Thyroid gland (tissue), 4 donors: Measurements from ENCODE around the gene CLDN9. TPM values are rescaled to one million over a fixed set of nuclear protein-coding genes. Genes with fewer than 3 reads are reported as not detected.

Experiments used
- DNase-seq, 2 donors: peaks; one replicate each; pipeline ENCODE4 v3.0.0-alpha.2; 2019
- H3K27ac ChIP-seq, 3 donors: fragments of 200-600 bp; sonication (generic); 1 replicate in 2 of 3; 2 replicates in 1 of 3; pipeline ENCODE4 v1.5.1; 2016 to 2019; ENCODE audit warnings: mild to moderate bottlenecking in 1 of 3, moderate library complexity in 1 of 3
- H3K27me3 ChIP-seq: fragments of 200-600 bp; sonication (generic); one replicate; pipeline ENCODE4 v1.5.1; 2019
- H3K36me3 ChIP-seq, 2 donors: fragments of 200-600 bp; sonication (generic); one replicate each; pipeline ENCODE4 v1.5.1; 2016 to 2019
- H3K4me1 ChIP-seq, 2 donors: fragments of 200-600 bp; sonication (generic); one replicate each; pipeline ENCODE4 v1.5.1; 2017 to 2019
- H3K4me3 ChIP-seq, 3 donors: fragments of 200-600 bp; sonication (generic); replicated peaks in 1 of 3; 1 replicate in 2 of 3; 2 replicates in 1 of 3; pipeline ENCODE4 v1.5.1; 2016; ENCODE audit warnings: mild to moderate bottlenecking in 1 of 3
- H3K9me3 ChIP-seq: fragments of 200-600 bp; sonication (generic); one replicate; pipeline ENCODE4 v1.5.1; 2017
- POLR2A ChIP-seq, 2 donors: fragments of 450-650 bp; IDR thresholded peaks; one replicate each; pipeline ENCODE4 v1.6.1; 2017; ENCODE audit warnings: antibody characterized with exemption in 2 of 2, mild to moderate bottlenecking in 2 of 2, moderate library complexity in 1 of 2
- WGBS, 2 donors: methylation state at CpG; one replicate each; pipeline ENCODE4 v1.1.5; 2017; 5-methylcytosine and 5-hydroxymethylcytosine counted together
- intact Hi-C: fragments of 100-400 bp; cut with DNase I; formaldehyde crosslinking; loops from one replicate; pipeline ENCODE4 v1.15.1; 2023
- total RNA-seq, 4 donors: library from RNA; depleted of rRNA; stranded (reverse); fragments of >200 nt; gene quantifications; one replicate each; pipeline ENCODE4 v1.2.3, GENCODE V29; 2016
- TF ChIP-seq, protein P1 (sequence below), 6 experiments: fragments of 200-600 bp in 3 of 6; fragments of 450-650 bp in 3 of 6; sonication (generic) in 3 of 6; IDR thresholded peaks; one replicate each; pipeline ENCODE4 v1.5.1; 2016 to 2019; ENCODE audit warnings: antibody characterized with exemption in 6 of 6, mild to moderate bottlenecking in 2 of 6, inconsistent platforms in 1 of 6, moderate library complexity in 1 of 6

The CLDN9 gene
- total RNA-seq, 4 donors from 2014 or later, result 0.33 TPM; not detected in 3

DNA sequence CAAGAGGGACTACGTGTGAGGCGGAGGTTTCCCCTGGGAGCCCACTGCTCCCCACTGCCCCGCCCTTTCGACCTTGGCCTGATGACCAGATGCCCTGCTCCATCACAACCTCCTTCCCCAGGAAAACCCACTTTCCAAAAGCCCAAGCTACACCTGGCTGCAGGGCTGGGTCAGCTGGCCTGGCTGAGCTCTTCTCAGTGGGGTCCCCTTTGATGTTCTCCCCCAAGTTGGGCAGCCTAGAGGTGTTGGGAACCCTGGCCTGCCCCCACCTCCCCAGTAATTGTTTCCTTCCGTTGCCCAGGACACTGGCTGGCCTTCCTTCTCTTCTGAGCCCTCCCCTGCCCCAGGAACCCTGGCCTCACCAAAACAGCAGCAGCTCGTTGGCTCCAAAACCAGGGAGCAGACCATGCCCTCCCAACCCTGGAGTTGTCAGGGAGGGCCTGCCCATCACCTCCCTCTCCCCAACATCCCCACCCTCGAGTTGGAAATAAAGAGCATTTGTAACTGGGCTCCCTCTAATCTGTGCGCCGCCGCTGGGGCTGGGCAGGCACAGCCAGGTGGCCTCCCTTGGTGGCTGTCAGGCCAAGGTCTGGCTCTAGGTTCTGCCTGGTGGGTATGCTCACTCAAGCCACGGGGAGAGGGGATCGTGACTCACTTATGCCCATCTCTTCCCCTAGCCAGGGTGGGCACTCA is 1.4 kb downstream of the CLDN9 start:
- 65 to 70% methylated on average over 6 to 9 of the region's 12 CpGs for WGBS, 2 donors
- TF ChIP-seq, protein P1, sequence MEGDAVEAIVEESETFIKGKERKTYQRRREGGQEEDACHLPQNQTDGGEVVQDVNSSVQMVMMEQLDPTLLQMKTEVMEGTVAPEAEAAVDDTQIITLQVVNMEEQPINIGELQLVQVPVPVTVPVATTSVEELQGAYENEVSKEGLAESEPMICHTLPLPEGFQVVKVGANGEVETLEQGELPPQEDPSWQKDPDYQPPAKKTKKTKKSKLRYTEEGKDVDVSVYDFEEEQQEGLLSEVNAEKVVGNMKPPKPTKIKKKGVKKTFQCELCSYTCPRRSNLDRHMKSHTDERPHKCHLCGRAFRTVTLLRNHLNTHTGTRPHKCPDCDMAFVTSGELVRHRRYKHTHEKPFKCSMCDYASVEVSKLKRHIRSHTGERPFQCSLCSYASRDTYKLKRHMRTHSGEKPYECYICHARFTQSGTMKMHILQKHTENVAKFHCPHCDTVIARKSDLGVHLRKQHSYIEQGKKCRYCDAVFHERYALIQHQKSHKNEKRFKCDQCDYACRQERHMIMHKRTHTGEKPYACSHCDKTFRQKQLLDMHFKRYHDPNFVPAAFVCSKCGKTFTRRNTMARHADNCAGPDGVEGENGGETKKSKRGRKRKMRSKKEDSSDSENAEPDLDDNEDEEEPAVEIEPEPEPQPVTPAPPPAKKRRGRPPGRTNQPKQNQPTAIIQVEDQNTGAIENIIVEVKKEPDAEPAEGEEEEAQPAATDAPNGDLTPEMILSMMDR (IDR thresholded peaks at IDR 0.05), result no peak
- TF ChIP-seq POLR2A (IDR thresholded peaks at IDR 0.05), result no peak
- no peak overlapping the region for H3K27ac ChIP-seq
- intact Hi-C loops, result no loop called here
- no peaks in the 10 kb centered on the region for H3K27me3 ChIP-seq
- no peak for DNase-seq
- no peak overlapping the region for H3K4me3 ChIP-seq
- no peaks in the 10 kb centered on the region for H3K9me3 ChIP-seq
- H3K36me3 ChIP-seq, result no peaks in the 10 kb centered on the region
- H3K4me1 ChIP-seq, result peaks cover 15 to 25% of the 10 kb centered on the region in 2 donors

DNA sequence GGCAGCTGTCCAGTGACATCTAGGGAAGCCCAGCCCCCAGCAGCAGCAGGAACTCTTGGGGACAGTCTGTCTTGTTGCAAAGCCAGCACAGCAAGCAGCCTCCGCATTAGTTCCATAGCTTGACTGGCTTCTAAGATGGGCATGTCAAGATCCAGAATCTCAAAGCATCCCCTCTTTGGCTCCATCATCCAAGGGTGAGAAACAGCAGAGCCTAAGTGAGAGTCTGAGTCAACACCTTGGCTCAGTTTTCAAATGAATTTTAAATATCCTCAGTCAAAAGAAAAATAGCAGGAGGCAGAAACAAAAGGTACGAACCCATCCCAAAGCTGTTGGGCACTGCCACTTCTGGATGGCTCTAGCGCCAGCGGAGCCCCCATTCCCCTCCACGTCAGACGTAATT is 2.2 kb downstream of the CLDN9 start:
- no peak overlapping the region for H3K27ac ChIP-seq
- WGBS, 2 donors, result 83 to 93% methylated on average over 6 of the region's 6 CpGs
- no peaks in the 10 kb centered on the region for H3K36me3 ChIP-seq
- DNase-seq, result no peak
- no peaks in the 10 kb centered on the region for H3K9me3 ChIP-seq
- intact Hi-C loops, result no loop called here
- peaks cover 11 to 29% of the 10 kb centered on the region in 2 donors for H3K4me1 ChIP-seq
- H3K27me3 ChIP-seq, result no peaks in the 10 kb centered on the region
- no peak overlapping the region for H3K4me3 ChIP-seq
- TF ChIP-seq POLR2A (IDR thresholded peaks at IDR 0.05), result no peak
- TF ChIP-seq, protein P1 (IDR thresholded peaks at IDR 0.05), result no peak

DNA sequence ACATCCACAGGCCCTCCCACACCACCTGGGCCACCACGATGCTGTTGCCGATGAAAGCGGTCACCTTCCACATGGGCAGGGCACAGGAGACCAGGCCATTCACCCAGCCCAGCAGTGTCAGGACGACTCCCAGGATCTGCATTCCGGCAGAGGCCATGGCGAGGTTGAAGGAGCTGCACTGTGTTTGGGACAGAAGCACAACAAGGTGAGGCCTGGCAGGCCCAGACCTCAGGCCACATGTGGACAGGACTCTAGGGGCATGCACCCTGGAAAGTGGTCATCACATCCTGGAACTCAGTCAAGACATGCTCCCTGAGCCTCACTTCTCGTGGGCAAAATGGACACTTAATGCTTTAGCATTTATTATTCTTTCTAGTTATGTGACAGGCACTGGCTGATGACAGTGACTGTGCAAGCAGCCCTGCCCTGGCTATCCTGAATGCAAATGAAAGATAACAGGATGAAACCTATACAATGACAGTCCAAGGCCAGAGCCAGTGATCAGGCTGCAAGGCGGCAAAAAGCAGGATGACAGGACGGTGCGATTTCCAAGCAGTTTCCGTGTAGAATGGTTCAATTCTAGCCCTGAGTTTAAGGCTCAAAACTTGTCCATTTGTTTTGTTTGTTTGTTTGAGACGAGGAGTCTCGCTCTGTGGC is 3.3 kb downstream of the CLDN9 start:
- TF ChIP-seq, protein P1 (IDR thresholded peaks at IDR 0.05), result no peak
- TF ChIP-seq POLR2A (IDR thresholded peaks at IDR 0.05), result no peak
- WGBS, 2 donors, result 86 to 89% methylated on average over 11 to 13 of the region's 13 CpGs
- Histone ChIP-seq H3K36me3 (no peaks in the 10 kb centered on the region), H3K4me1 (peaks cover 10 to 27% of the 10 kb centered on the region in 2 donors), H3K27me3 (no peaks in the 10 kb centered on the region), H3K9me3 (no peaks in the 10 kb centered on the region), H3K4me3 (no peak overlapping the region), H3K27ac (no peak overlapping the region)
- intact Hi-C loops, result no loop called here
- no peak for DNase-seq

DNA sequence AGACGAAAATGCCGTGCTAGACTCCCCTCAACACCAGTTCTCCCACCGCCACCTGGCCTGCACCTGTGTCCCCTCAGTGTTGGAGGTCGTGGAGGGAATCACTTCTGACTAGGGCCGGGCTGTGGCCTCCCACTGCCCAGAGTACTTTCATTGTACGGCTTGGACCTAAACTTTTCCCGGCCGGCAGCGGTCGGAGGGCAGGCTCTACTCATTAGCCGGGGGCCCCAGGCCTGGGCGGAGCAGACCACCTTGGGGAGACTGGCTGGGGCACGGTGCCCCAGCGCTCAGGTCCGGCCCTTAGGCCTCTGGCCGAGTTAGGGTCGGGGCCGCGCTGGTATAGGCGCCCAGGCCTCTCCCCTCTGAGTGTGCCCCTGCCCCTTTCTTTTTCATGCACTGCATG is 4.6 kb downstream of the CLDN9 start:
- no peaks in the 10 kb centered on the region for H3K27me3 ChIP-seq
- intact Hi-C loops, result no loop called here

More for the DNA sequence above, 4.6 kb downstream of the CLDN9 start:
- Histone ChIP-seq H3K4me1 (peaks cover 24 to 34% of the 10 kb centered on the region in 2 donors), H3K36me3 (no peaks in the 10 kb centered on the region), H3K27ac (no peak overlapping the region), H3K4me3 (no peak overlapping the region), H3K9me3 (no peaks in the 10 kb centered on the region)
- no peak for DNase-seq
- 54 to 82% methylated on average over 8 to 18 of the region's 20 CpGs for WGBS, 2 donors
- TF ChIP-seq, protein P1 (IDR thresholded peaks at IDR 0.05), result no peak
- no peak for TF ChIP-seq POLR2A (IDR thresholded peaks at IDR 0.05)
